ENCODE measurements around the gene CS.
"Not testable (repeated sequence)": the region's sequence is repeated elsewhere in the genome, so short reads cannot be mapped to it uniquely, and the experiment has no call there.

Gene CS

DNA sequence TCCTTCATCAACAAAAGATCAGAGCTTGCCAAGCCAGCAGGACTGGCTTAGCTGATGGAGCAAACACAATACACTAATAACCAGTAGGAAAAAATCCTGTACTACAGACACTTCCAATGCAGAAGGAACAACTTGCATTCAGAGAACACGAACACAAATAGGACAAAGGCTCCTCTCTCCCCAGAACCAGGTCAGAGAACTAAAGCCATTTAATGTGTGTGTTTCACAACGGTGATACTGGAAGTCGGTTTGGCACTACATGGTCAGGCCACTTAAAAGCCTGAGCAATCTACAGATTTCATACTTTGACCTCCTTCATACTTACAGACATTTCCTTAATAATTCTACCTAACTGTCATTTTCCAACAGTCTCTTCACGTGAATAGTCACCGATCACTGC, 6.3 kb downstream of the CS start:
- TF ChIP-seq, protein P1, sequence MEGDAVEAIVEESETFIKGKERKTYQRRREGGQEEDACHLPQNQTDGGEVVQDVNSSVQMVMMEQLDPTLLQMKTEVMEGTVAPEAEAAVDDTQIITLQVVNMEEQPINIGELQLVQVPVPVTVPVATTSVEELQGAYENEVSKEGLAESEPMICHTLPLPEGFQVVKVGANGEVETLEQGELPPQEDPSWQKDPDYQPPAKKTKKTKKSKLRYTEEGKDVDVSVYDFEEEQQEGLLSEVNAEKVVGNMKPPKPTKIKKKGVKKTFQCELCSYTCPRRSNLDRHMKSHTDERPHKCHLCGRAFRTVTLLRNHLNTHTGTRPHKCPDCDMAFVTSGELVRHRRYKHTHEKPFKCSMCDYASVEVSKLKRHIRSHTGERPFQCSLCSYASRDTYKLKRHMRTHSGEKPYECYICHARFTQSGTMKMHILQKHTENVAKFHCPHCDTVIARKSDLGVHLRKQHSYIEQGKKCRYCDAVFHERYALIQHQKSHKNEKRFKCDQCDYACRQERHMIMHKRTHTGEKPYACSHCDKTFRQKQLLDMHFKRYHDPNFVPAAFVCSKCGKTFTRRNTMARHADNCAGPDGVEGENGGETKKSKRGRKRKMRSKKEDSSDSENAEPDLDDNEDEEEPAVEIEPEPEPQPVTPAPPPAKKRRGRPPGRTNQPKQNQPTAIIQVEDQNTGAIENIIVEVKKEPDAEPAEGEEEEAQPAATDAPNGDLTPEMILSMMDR (IDR thresholded peaks at IDR 0.05), result no peak
- DNase-seq, result no peak
- H3K36me3 Mint-ChIP-seq (ENCODE audit: low read depth), result peaks cover 41% of the 10 kb centered on the region
- H3K27ac Mint-ChIP-seq, result peak overlapping the region; percentile 59
- H3K9me3 Mint-ChIP-seq, result no peaks in the 10 kb centered on the region
- peaks cover 32% of the 10 kb centered on the region for H3K4me1 Mint-ChIP-seq
- H3K4me3 Mint-ChIP-seq, result no peak overlapping the region
- no peaks in the 10 kb centered on the region for H3K27me3 Mint-ChIP-seq (ENCODE audit: low read depth, poor library complexity)

DNA sequence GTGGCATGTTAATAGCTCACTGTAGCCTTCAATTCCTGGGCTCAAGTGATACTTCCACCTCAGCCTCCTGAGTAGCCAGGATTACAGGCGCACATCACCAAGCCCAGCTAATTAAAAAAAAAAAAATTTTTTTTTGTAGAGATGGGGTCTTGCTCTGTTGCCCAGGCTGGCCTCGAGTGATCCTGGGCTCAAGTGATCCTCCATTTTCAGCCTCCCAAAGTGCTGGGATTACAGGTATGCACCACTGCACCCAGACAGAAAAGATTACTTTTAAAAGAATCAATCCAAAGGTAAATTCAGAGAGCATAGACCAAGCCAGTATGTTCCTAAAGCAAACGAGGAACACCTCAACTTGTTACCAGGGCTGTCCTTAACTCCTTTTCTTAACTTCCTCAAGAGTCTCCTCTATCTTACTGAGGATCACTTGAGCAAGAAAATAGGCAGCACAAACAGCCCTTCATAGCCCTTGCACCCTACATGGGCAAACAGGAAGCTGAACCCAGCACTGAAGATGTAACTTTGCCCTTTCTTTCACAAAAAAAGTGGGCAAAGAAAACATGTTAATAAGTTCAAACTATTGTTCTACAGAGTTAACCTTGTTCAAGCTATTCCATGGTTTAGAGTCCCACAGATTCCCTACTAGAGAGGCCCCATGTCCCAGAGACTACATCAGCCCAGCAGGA, 11.3 kb downstream of the CS start:
- Mint-ChIP-seq H3K9me3 (no peaks in the 10 kb centered on the region), H3K36me3 (ENCODE audit: low read depth) (peaks cover 45% of the 10 kb centered on the region), H3K27ac (no peak overlapping the region), H3K4me3 (no peak overlapping the region), H3K4me1 (peaks cover 4% of the 10 kb centered on the region), H3K27me3 (ENCODE audit: low read depth, poor library complexity) (no peaks in the 10 kb centered on the region)
- DNase-seq, result no peak
- TF ChIP-seq, protein P1 (IDR thresholded peaks at IDR 0.05), result no peak

DNA sequence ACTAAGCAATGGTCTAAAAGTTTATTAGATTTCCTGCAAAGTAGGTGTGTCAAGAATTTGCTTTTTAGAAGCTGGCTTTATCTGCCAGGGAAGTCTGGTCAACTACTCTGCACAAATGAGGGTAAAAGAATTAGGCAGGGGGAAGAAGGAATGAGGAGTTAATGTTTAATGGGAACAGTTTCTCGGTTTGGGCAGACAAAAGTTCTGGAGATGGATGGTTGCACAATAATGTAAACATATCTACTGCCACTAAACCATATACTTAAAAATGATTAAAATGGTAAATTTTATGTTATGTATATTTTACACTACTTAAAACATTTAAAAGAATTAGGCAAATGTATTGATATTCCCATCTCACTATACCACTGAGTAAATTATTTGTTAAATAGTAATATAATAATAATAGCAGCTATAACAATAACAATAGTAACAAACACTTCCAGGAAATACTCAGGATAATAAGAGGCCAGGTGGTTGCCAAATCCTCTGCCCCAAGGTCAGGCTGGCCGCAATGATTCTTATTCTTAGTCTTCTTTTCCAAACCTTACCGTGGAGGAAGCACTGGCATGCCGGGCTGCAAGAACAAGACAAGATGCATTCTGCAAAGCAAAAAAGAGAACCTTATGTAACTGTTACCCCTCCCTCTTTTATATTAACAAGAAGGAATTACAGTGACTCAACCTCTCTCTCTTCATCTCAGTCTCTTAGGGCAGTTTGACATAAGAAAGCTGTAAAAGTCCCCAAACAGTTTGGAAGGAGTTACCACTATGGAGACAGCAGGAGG, 13.9 kb downstream of the CS start:
- H3K27me3 Mint-ChIP-seq (ENCODE audit: low read depth, poor library complexity), result no peaks in the 10 kb centered on the region

DNA sequence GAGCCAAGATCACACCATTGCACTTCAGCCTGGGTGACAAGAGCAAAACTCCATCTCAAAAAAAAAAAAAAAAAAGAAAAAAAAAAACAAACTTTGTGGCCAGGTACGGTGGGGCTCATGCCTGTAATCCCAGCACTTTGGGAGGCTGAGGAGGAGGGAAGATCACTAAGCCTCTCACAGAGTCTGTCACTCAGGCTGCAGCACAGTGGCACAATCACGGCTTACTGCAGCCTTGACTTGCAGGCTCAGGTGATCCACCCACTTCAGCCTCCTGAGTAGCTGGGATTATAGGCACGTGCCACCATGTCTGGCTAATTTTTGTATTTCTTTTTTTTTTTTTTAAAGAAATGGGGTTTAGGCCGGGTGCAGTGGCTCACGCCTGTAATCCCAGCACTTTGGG, 15.9 kb downstream of the CS start:
- not testable (repeated sequence) for H3K27ac Mint-ChIP-seq; DNase-seq; H3K4me3 Mint-ChIP-seq; H3K4me1 Mint-ChIP-seq; H3K9me3 Mint-ChIP-seq; H3K27me3 Mint-ChIP-seq (ENCODE audit: low read depth, poor library complexity)
- H3K36me3 Mint-ChIP-seq (ENCODE audit: low read depth), result peaks cover 65% of the 10 kb centered on the region

More for the DNA sequence above, 13.9 kb downstream of the CS start:
- DNase-seq, result no peak
- peaks cover 61% of the 10 kb centered on the region for H3K36me3 Mint-ChIP-seq (ENCODE audit: low read depth)
- H3K4me1 Mint-ChIP-seq, result no peaks in the 10 kb centered on the region
- no peaks in the 10 kb centered on the region for H3K9me3 Mint-ChIP-seq
- no peak overlapping the region for H3K4me3 Mint-ChIP-seq
- TF ChIP-seq, protein P1 (IDR thresholded peaks at IDR 0.05), result no peak
- H3K27ac Mint-ChIP-seq, result peak overlapping the region; percentile 18

DNA sequence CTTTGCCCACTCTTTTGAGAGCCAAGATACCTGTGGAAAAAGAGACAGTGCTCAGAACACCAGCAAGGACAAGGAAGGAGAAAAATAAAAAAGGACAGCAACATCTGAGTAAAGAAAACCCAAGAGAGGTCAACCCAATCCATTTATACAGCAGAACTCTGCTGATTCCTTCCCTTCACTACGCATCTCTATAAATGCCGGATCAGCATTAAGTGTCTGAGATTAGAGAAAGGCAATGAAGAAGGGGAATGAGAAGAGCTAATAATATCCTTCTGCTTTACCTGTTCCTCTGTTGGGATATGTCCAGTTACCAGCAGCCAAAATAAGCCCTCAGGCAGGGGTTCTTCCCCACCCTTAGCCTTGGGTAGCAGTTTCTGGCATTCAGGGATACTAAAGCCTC, 17.6 kb downstream of the CS start:
- Mint-ChIP-seq H3K4me3 (no peak overlapping the region), H3K27me3 (ENCODE audit: low read depth, poor library complexity) (no peaks in the 10 kb centered on the region), H3K9me3 (no peaks in the 10 kb centered on the region), H3K4me1 (no peaks in the 10 kb centered on the region), H3K36me3 (ENCODE audit: low read depth) (peaks cover 78% of the 10 kb centered on the region), H3K27ac (peak overlapping the region; percentile 89)
- DNase-seq, result no peak
- TF ChIP-seq, protein P1 (IDR thresholded peaks at IDR 0.05), result no peak

DNA sequence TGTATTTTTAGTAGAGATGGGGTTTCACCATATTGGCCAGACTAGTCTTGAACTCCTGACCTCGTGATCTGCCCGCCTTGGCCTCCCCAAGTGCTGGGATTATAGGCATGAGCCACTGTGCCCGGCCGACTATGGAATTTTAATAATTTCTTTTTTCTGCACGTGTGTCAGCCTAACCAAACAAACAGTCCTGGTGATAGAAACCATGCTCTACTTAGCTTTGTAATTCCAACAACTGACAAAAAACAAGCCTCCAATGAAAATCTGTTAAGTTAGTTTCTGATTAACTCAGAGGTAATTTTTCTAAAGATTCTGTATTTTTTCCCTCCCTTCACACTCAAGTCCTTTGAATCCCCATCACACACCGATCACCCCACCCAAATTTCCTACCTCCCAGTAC, 18.1 kb downstream of the CS start:
- H3K36me3 Mint-ChIP-seq (ENCODE audit: low read depth), result peaks cover 78% of the 10 kb centered on the region
- TF ChIP-seq, protein P1 (IDR thresholded peaks at IDR 0.05), result no peak
- no peak for DNase-seq

More for the DNA sequence above, 18.1 kb downstream of the CS start:
- H3K4me3 Mint-ChIP-seq, result no peak overlapping the region
- H3K4me1 Mint-ChIP-seq, result no peaks in the 10 kb centered on the region
- peak overlapping the region; percentile 89 for H3K27ac Mint-ChIP-seq
- H3K9me3 Mint-ChIP-seq, result no peaks in the 10 kb centered on the region
- no peaks in the 10 kb centered on the region for H3K27me3 Mint-ChIP-seq (ENCODE audit: low read depth, poor library complexity)
